Measurements from ENCODE around the gene POU3F2. TPM values are rescaled to one million over a fixed set of nuclear protein-coding genes. Genes with fewer than 3 reads are reported as not detected.

Gene POU3F2
- total RNA-seq, 1 donor from 2014 or later: 1.4 TPM

- DNase-seq (ENCODE audit: low spot score): no peak
These were observed 4.2 kb upstream of the POU3F2 start for GRCh38 chr6:98830146-98830545.

GRCh38 chr6:98831057-98831958 is 3.1 kb upstream of the POU3F2 start:
- DNase-seq (ENCODE audit: low spot score): no peak

- DNase-seq (ENCODE audit: low spot score): no peak
These were observed 2.5 kb upstream of the POU3F2 start for GRCh38 chr6:98831959-98832283.

- DNase-seq (ENCODE audit: low spot score): peak; percentile 27
These were observed 1.9 kb upstream of the POU3F2 start for GRCh38 chr6:98832284-98833056.

- no peak for DNase-seq (ENCODE audit: low spot score)
These were observed 1.4 kb upstream of the POU3F2 start for GRCh38 chr6:98833057-98833306.

- peak; percentile 36 for DNase-seq (ENCODE audit: low spot score)
These were observed 891 bp upstream of the POU3F2 start for GRCh38 chr6:98833307-98834059.

GRCh38 chr6:98835149-98836024 is 1.0 kb downstream of the POU3F2 start:
- no peak for DNase-seq (ENCODE audit: low spot score)

- no peak for DNase-seq (ENCODE audit: low spot score)
These were observed 1.9 kb downstream of the POU3F2 start for GRCh38 chr6:98836025-98836961.

- no peak for DNase-seq (ENCODE audit: low spot score)
These were observed 2.9 kb downstream of the POU3F2 start for GRCh38 chr6:98836962-98837944.

- no peak for DNase-seq (ENCODE audit: low spot score)
These were observed 3.7 kb downstream of the POU3F2 start for GRCh38 chr6:98838032-98838431.

- DNase-seq (ENCODE audit: low spot score): no peak
These were observed 4.6 kb downstream of the POU3F2 start for GRCh38 chr6:98838975-98839374.

- no peak for DNase-seq (ENCODE audit: low spot score)
These were observed 5.5 kb downstream of the POU3F2 start for GRCh38 chr6:98839781-98840361.

- DNase-seq (ENCODE audit: low spot score): no peak
These were observed 6.0 kb downstream of the POU3F2 start for GRCh38 chr6:98840385-98840784.

GRCh38 chr6:98840996-98841513 is 6.7 kb downstream of the POU3F2 start:
- DNase-seq (ENCODE audit: low spot score): no peak

- no peak for DNase-seq (ENCODE audit: low spot score)
These were observed 7.4 kb downstream of the POU3F2 start for GRCh38 chr6:98841621-98842341.

GRCh38 chr6:98842342-98843180 is 8.2 kb downstream of the POU3F2 start:
- no peak for DNase-seq (ENCODE audit: low spot score)
